GM10266 (cell line): ENCODE results near the gene JCAD.
"Not testable (repeated sequence)": the region's sequence is repeated elsewhere in the genome, so short reads cannot be mapped to it uniquely, and the experiment has no call there.

Experiments used
- DNase-seq: peaks from one replicate; pipeline ENCODE4 v3.0.0; 2012; ENCODE audit errors: extremely low spot score
- TF ChIP-seq, protein P1 (sequence below): IDR thresholded peaks from 2 replicates; pipeline ENCODE4 v1.5.1; 2012; ENCODE audit warnings: mild to moderate bottlenecking, low read depth; ENCODE audit not compliant: control insufficient read depth, insufficient read depth; ENCODE audit errors: missing control alignments

Gene JCAD

DNA sequence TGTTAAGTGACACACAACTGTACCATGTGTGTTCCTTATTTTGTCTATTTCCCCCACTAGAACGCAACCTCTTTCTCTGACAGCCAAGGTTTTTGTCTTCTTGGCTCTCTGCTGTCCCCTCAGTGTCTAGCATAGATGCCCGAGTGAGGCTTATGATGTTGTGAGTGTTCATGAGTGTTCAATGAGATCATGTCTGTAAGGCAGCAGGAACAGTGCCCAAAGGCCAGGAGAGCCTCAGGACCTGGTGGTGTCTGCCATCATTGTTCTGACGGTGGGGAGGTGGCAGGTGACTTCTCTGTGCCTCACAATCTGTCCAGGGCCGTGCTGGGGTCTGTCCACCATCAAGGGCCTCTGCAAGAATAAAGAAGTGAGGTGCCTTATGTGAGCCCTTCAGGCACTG is 66.5 kb downstream of the JCAD start:
- DNase-seq: no peak
- TF ChIP-seq, protein P1, sequence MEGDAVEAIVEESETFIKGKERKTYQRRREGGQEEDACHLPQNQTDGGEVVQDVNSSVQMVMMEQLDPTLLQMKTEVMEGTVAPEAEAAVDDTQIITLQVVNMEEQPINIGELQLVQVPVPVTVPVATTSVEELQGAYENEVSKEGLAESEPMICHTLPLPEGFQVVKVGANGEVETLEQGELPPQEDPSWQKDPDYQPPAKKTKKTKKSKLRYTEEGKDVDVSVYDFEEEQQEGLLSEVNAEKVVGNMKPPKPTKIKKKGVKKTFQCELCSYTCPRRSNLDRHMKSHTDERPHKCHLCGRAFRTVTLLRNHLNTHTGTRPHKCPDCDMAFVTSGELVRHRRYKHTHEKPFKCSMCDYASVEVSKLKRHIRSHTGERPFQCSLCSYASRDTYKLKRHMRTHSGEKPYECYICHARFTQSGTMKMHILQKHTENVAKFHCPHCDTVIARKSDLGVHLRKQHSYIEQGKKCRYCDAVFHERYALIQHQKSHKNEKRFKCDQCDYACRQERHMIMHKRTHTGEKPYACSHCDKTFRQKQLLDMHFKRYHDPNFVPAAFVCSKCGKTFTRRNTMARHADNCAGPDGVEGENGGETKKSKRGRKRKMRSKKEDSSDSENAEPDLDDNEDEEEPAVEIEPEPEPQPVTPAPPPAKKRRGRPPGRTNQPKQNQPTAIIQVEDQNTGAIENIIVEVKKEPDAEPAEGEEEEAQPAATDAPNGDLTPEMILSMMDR: no peak

- TF ChIP-seq, protein P1: no peak
Observed at GRCh38 chr10:29991382-29991781, 68.0 kb downstream of the JCAD start.

GRCh38 chr10:29987471-29987870 is 71.9 kb downstream of the JCAD start:
- no peak for DNase-seq
- TF ChIP-seq, protein P1: no peak

More at GRCh38 chr10:29991382-29991781, 68.0 kb downstream of the JCAD start:
- no peak for DNase-seq

GRCh38 chr10:29982997-29983648 is 76.3 kb downstream of the JCAD start:
- DNase-seq: no peak
- TF ChIP-seq, protein P1: no peak

GRCh38 chr10:29981510-29981909 is 77.9 kb downstream of the JCAD start:
- TF ChIP-seq, protein P1: no peak
- no peak for DNase-seq

- TF ChIP-seq, protein P1: no peak
- no peak for DNase-seq
Observed at GRCh38 chr10:29980084-29980483, 79.3 kb downstream of the JCAD start.

DNA sequence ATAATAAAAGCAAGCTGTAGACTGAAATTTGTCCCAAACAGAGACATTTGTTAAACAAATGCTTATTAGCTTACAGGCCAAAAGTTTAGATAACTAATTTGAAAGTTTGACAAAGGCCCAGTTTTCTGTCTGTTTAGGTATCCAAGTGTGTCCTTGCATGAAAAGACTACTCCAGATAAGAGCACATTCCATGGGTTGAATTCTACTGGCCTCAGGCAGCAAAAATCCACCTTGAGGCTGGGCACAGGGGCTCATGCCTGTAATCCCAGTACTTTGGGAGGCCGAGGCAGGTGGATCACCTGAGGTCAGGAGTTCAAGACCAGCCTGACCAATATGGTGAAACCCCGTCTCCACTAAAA is 80.0 kb downstream of the JCAD start:
- DNase-seq: not testable (repeated sequence)

DNA sequence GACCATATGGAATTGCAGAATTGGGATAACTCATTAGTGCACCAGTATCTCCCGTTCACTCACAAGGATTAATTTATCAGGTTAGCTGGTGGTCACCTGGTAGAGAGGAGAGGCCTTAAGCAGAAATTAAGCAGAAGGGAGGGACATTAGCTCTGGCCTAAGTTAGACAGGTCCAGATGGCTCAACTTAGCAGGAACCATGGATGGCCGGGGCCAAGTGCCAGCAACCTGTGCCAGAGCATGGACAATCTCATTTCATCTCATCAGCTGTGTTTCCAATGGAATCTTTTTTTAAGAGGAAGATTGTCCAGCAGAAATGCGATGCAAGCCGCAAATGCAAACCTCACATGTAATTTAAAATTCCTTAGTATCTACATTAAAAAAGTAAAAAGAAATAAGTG is 82.2 kb downstream of the JCAD start:
- DNase-seq: no peak
- TF ChIP-seq, protein P1: no peak
